ENCODE data around the gene TRAPPC10. TPM values are rescaled to one million over a fixed set of nuclear protein-coding genes. Genes with fewer than 3 reads are reported as not detected.

TRAPPC10 gene
- total and polyA plus RNA-seq, 9 of the 15 experiments (the other 6 are each of a cell fraction or from before 2014, with no cell fraction given) = 1.1 to 33.8 (median 24.3) TPM

DNA sequence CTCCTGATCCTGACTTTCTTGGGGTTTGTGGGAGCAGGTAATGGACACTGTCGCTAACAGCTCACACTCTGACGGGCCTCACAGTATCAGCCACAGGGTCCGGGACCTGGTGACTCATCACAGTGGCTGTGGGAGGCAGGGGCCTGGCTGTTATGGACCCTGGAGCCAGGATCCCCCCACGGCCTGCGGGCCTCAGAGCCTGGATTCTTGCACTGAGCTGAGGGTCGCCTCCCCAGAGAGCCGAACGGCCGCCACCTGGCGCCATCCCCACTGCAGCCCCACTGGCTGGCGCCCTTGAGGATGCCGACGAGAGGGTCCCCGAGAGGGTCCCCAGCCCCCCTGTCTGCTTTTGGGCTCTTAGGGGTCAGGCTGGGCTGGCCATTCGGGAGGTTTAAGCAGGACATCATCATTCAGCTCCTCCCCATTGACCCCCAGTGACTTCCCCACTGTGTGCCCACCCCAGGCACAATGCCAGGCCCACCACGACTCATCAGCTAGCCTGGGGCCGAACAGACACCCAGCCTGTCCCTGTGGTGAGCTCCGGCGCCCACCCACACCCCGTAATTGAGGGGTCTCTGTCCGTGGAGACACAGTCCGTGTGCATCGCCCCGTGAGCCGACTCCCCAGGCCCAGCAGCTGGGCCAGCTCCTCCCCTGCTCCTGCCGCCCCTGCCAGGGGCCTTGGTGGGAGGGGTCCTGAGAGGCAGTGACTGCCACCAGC is 30.8 kb upstream of the TRAPPC10 start (continued):
- TF ChIP-seq ZBTB1 (CRISPR knock-in tag; IDR thresholded peaks at IDR 0.05; ENCODE audit: borderline replicate concordance, low read depth) (no peak), HDAC3 (IDR thresholded peaks at IDR 0.05; ENCODE audit: borderline replicate concordance, partially characterized antibody) (no peak), SMAD2 (IDR thresholded peaks at IDR 0.05; ENCODE audit: low read depth, low read length) (no peak), BRCA1 (IDR thresholded peaks at IDR 0.05) (no peak), BRCA1 (CRISPR knock-in tag; IDR thresholded peaks at IDR 0.05) (no peak), POLR2A (conservative IDR thresholded peaks at IDR 0.05) (no peak), FOXK1 (CRISPR knock-in tag; IDR thresholded peaks at IDR 0.05; ENCODE audit: borderline replicate concordance) (no peak), POLR2G (IDR thresholded peaks at IDR 0.05; ENCODE audit: low read depth, low read length) (peak; percentile 55)
- TF ChIP-seq, protein P1, sequence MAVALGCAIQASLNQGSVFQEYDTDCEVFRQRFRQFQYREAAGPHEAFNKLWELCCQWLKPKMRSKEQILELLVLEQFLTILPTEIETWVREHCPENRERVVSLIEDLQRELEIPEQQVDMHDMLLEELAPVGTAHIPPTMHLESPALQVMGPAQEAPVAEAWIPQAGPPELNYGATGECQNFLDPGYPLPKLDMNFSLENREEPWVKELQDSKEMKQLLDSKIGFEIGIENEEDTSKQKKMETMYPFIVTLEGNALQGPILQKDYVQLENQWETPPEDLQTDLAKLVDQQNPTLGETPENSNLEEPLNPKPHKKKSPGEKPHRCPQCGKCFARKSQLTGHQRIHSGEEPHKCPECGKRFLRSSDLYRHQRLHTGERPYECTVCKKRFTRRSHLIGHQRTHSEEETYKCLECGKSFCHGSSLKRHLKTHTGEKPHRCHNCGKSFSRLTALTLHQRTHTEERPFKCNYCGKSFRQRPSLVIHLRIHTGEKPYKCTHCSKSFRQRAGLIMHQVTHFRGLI (CRISPR knock-in tag; IDR thresholded peaks at IDR 0.05) = no peak

DNA sequence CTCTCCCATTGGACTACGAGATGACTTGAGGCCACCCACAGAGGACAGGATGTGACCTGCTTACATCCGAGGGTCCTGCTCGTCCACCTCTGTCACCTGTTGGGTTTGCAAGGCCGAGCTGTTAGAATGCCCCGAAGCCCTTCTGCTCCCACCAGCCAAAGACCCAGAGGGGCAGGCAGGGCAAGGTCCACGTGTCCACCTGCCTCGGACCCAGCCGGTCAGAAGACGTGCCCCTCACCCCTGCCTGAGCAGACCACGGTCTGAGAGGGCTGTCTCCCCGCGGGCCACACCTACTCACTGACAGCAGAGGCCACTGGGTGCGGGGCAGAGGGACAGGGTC is 30.3 kb upstream of the TRAPPC10 start:
- FAIRE-seq = no peak
- H3K9ac ChIP-seq (ENCODE audit: insufficient read depth in 1 of 2, low read depth in 2 of 2, low read length in 2 of 2) = peak overlapping the region in 1 of 2 experiments; percentile 38; a peak in 2 of 4 replicates
- no peak for DNase-seq (ENCODE audit: extremely low read depth in 1 of 4, low spot score in 3 of 4)
- peaks cover 0 to 45% of the 10 kb centered on the region in 2 experiments; a peak in 3 of 5 replicates for H3K4me1 ChIP-seq (replicated peaks in 1 of 2; ENCODE audit: control insufficient read depth in 2 of 2, insufficient read depth in 2 of 2, low read length in 2 of 2)
- CTCF ChIA-PET (ENCODE audit: low intra/inter-chr PET ratio) = no interaction called here
- no peak for ATAC-seq
- no peaks in the 10 kb centered on the region for H3K27me3 ChIP-seq (ENCODE audit: control insufficient read depth in 2 of 2, insufficient read depth in 2 of 2, low read length in 2 of 2)
- no peaks in the 10 kb centered on the region for H3K9me1 ChIP-seq (ENCODE audit: control insufficient read depth, insufficient read depth, low read length)
- intact Hi-C loops (cut with micrococcal nuclease) (no loop called here), in situ Hi-C loops (cut with MboI) (no loop called here)
- H3K9me3 ChIP-seq (replicated peaks; ENCODE audit: control insufficient read depth, insufficient read depth, low read depth, low read length) = no peaks in the 10 kb centered on the region
- H4K20me1 ChIP-seq (replicated peaks; ENCODE audit: control insufficient read depth, insufficient read depth, low read length) = no peaks in the 10 kb centered on the region; the same call in 1 of the 2 replicates
- H3K79me2 ChIP-seq (ENCODE audit: control insufficient read depth, insufficient read depth, low read length) = no peaks in the 10 kb centered on the region
- H3K4me3 ChIP-seq = no peak overlapping the region
- H3K27ac ChIP-seq (ENCODE audit: extremely low read depth, low read depth, low read length) = no peak overlapping the region
- WGBS (ENCODE audit: insufficient coverage, low coverage, missing lambda C conversion rate) = 87% methylated on average over 8 of the region's 13 CpGs
- no TSS peak for BruUV-seq (replicated peaks)
- POLR2A ChIA-PET = interaction anchor here (0.7 to 1.5 kb wide), 4 partner anchors 9 to 35 kb away, joined by 3 to 6 read pairs (median 4); no protein-coding TSS in a partner anchor
- no peak overlapping the region for H2AFZ ChIP-seq (ENCODE audit: low read depth, low read length)
- H3K4me2 ChIP-seq (ENCODE audit: insufficient read depth, low read length) = no peak overlapping the region
- peaks cover 51% of the 10 kb centered on the region; the same call in 2 of the 3 replicates for H3K36me3 ChIP-seq (ENCODE audit: control insufficient read depth, insufficient read depth, low read length)
- TF ChIP-seq SUPT5H (IDR thresholded peaks at IDR 0.05) (0 out of 2 replicates have a peak, but pooled peaks have one; percentile 18), NRF1 (conservative IDR thresholded peaks at IDR 0.05 in 1 of 2, IDR thresholded peaks at IDR 0.05 in 1 of 2) (no peak), ZNF766 (CRISPR knock-in tag; conservative IDR thresholded peaks at IDR 0.05) (no peak)

All from K562 (cell line).